ENCODE results near the gene CWC22. TPM values are rescaled to one million over a fixed set of nuclear protein-coding genes. Genes with fewer than 3 reads are reported as not detected.

Gene CWC22
- total and polyA plus RNA-seq, 2 of the 8 experiments (the other 6 are each of a cell fraction or from before 2014, with no cell fraction given): 3.7 to 34.0 TPM

DNA sequence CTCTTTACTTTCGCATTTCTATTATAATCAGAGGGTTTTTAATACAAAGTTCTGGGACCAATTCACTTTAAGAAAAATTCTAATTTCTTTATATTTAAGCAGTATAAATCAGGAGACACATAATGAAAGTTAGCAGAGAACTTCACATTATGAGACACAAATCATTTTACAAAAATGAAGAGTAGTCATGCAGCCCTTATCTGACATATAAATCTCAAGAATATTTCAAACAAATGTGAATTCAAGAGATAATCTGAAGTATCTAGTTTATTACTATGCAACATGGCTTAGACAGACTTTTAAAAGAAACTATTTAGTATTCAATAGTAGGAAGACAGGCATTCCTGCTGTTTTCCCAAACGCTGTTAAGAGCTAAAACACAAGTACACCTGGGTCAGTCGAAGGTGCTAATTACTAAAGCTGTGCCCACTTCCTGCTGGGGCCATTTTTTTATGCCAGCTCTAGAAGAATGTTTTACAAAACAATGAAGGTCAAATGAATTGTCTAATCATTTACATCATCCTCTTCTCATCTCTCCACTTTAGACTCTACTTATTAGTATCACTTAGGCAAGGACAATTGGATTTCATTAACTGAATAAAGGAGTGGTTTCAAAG lies 40.2 kb downstream of the CWC22 start:
- H3K23ac ChIP-seq (ENCODE audit: insufficient read length): no peak overlapping the region
- H4K20me1 ChIP-seq (replicated peaks in 1 of 2; ENCODE audit: control insufficient read depth in 1 of 2, insufficient read depth in 2 of 2, low read length in 2 of 2): no peaks in the 10 kb centered on the region
- H4K8ac ChIP-seq (ENCODE audit: extremely low read depth, insufficient read depth, low read length): no peak overlapping the region
- TF ChIP-seq YY1 (IDR thresholded peaks at IDR 0.05; ENCODE audit: low read depth, low read length): peak; percentile 29; the same call in 1 of the 2 replicates
- TF ChIP-seq, protein P1, sequence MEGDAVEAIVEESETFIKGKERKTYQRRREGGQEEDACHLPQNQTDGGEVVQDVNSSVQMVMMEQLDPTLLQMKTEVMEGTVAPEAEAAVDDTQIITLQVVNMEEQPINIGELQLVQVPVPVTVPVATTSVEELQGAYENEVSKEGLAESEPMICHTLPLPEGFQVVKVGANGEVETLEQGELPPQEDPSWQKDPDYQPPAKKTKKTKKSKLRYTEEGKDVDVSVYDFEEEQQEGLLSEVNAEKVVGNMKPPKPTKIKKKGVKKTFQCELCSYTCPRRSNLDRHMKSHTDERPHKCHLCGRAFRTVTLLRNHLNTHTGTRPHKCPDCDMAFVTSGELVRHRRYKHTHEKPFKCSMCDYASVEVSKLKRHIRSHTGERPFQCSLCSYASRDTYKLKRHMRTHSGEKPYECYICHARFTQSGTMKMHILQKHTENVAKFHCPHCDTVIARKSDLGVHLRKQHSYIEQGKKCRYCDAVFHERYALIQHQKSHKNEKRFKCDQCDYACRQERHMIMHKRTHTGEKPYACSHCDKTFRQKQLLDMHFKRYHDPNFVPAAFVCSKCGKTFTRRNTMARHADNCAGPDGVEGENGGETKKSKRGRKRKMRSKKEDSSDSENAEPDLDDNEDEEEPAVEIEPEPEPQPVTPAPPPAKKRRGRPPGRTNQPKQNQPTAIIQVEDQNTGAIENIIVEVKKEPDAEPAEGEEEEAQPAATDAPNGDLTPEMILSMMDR (IDR thresholded peaks at IDR 0.05; ENCODE audit: control extremely low read depth in 1 of 3, insufficient read depth in 1 of 3, low read depth in 1 of 3, low read length in 3 of 3): no peak
- H2AK5ac ChIP-seq (ENCODE audit: low read depth, low read length): no peak overlapping the region
- H3K23me2 ChIP-seq (ENCODE audit: low read depth, low read length): no peaks in the 10 kb centered on the region
- FAIRE-seq: no peak
- H3K56ac ChIP-seq (replicated peaks; ENCODE audit: insufficient read length, low read depth, low read length): no peak overlapping the region
- H3K4me1 ChIP-seq (replicated peaks in 1 of 4; ENCODE audit: control insufficient read depth in 3 of 4, insufficient read depth in 4 of 4, low read length in 3 of 4): peaks cover 0 to 7% (median 1%) of the 10 kb centered on the region in 4 experiments; a peak in 2 of 7 replicates
- no peak overlapping the region for H2BK20ac ChIP-seq (ENCODE audit: low read length)
- no peak overlapping the region for H2AFZ ChIP-seq (ENCODE audit: low read length)
- DNase-seq (ENCODE audit: low read depth in 1 of 2, low spot score in 2 of 2): no peak
- H3K18ac ChIP-seq (ENCODE audit: extremely low read depth, low read length): no peak overlapping the region
- no peak overlapping the region for H4K91ac ChIP-seq (replicated peaks; ENCODE audit: insufficient read length, low read length)
- H2BK12ac ChIP-seq (ENCODE audit: low read depth, low read length): no peak overlapping the region
- H3K4me2 ChIP-seq (ENCODE audit: insufficient read depth in 1 of 2, low read depth in 2 of 2, low read length in 2 of 2): no peak overlapping the region
- no peak overlapping the region for H2BK5ac ChIP-seq (ENCODE audit: low read depth, low read length)
- no peaks in the 10 kb centered on the region for H3K79me1 ChIP-seq (ENCODE audit: low read depth, low read length)
- H3K14ac ChIP-seq (ENCODE audit: insufficient read length): no peak overlapping the region
- WGBS, 2 experiments (ENCODE audit: extremely low coverage in 1 of 2, insufficient coverage in 1 of 2, insufficient read length in 1 of 2, insufficient replicate concordance in 2 of 2, low coverage in 1 of 2, low lambda C conversion rate in 2 of 2, missing lambda C conversion rate in 1 of 2): 77% methylated on average over 3 of the region's 3 CpGs; no CpG with 5 or more reads in 1 of the 2 experiments
- no peak overlapping the region for H2BK120ac ChIP-seq (replicated peaks; ENCODE audit: low read depth, low read length)
- H3K4ac ChIP-seq (replicated peaks; ENCODE audit: insufficient read length, low read depth, low read length): no peak overlapping the region
- CTCF ChIA-PET (ENCODE audit: partially characterized antibody): interaction anchor here (2.4 kb wide), 1 partner anchor 110 kb away, joined by 9 read pairs; no protein-coding TSS in a partner anchor
- H3K79me2 ChIP-seq (ENCODE audit: control insufficient read depth in 1 of 2, insufficient read depth in 2 of 2, low read length in 2 of 2): no peaks in the 10 kb centered on the region
- no peaks in the 10 kb centered on the region for H3K27me3 ChIP-seq (replicated peaks in 1 of 4; ENCODE audit: control insufficient read depth in 3 of 4, extremely low read depth in 1 of 4, insufficient read depth in 3 of 4, low read length in 3 of 4)
- no peak overlapping the region for H4K5ac ChIP-seq (ENCODE audit: insufficient read length, low read depth, low read length)
- H3K9me3 ChIP-seq (ENCODE audit: insufficient read depth in 2 of 2, low read depth in 1 of 2, low read length in 1 of 2): no peaks in the 10 kb centered on the region
- POLR2A ChIA-PET (ENCODE audit: partially characterized antibody): no interaction called here
- peaks cover 4 to 67% (median 24%) of the 10 kb centered on the region in 4 experiments; a peak in 7 of 8 replicates for H3K36me3 ChIP-seq (ENCODE audit: control insufficient read depth in 2 of 4, insufficient read depth in 4 of 4, low read length in 3 of 4)
- H3K4me3 ChIP-seq (ENCODE audit: extremely low read depth in 1 of 4, insufficient read depth in 2 of 4, low read depth in 3 of 4, low read length in 4 of 4): no peak overlapping the region
- H2BK15ac ChIP-seq (ENCODE audit: low read length): no peak overlapping the region
- H3K9ac ChIP-seq (replicated peaks in 1 of 4; ENCODE audit: extremely low read depth in 1 of 4, low read depth in 3 of 4, low read length in 3 of 4): no peak overlapping the region
- no peak overlapping the region for H3K27ac ChIP-seq (ENCODE audit: low read depth, low read length)

Measured in H1 (cell line).